Measurements from ENCODE around the gene SFSWAP. TPM values are rescaled to one million over a fixed set of nuclear protein-coding genes. Genes with fewer than 3 reads are reported as not detected.

Gene SFSWAP
- total RNA-seq, 1 donor from 2014 or later = 81.2 TPM

GRCh38 chr12:131690320-131690719 lies 20.6 kb upstream of the SFSWAP start:
- peaks cover 3% of the 10 kb centered on the region for H3K27me3 Mint-ChIP-seq (ENCODE audit: unreplicated experiment)
- H3K9me3 Mint-ChIP-seq (ENCODE audit: unreplicated experiment) = peaks cover 6% of the 10 kb centered on the region
- H3K4me1 Mint-ChIP-seq (ENCODE audit: low read depth, unreplicated experiment) = no peaks in the 10 kb centered on the region
- TF ChIP-seq CTCF (IDR thresholded peaks at IDR 0.05; ENCODE audit: partially characterized antibody, unreplicated experiment) = no peak
- no peak for DNase-seq
- no peaks in the 10 kb centered on the region for H3K36me3 Mint-ChIP-seq (ENCODE audit: unreplicated experiment)
- no peak overlapping the region for H3K4me3 Mint-ChIP-seq (ENCODE audit: unreplicated experiment)
- H3K27ac Mint-ChIP-seq (ENCODE audit: unreplicated experiment) = no peak overlapping the region

GRCh38 chr12:131692431-131692830 lies 18.5 kb upstream of the SFSWAP start:
- H3K9me3 Mint-ChIP-seq (ENCODE audit: unreplicated experiment) = peaks cover 6% of the 10 kb centered on the region
- no peaks in the 10 kb centered on the region for H3K4me1 Mint-ChIP-seq (ENCODE audit: low read depth, unreplicated experiment)
- no peak for TF ChIP-seq CTCF (IDR thresholded peaks at IDR 0.05; ENCODE audit: partially characterized antibody, unreplicated experiment)
- peaks cover 3% of the 10 kb centered on the region for H3K27me3 Mint-ChIP-seq (ENCODE audit: unreplicated experiment)
- H3K27ac Mint-ChIP-seq (ENCODE audit: unreplicated experiment) = no peak overlapping the region
- no peaks in the 10 kb centered on the region for H3K36me3 Mint-ChIP-seq (ENCODE audit: unreplicated experiment)
- no peak overlapping the region for H3K4me3 Mint-ChIP-seq (ENCODE audit: unreplicated experiment)
- no peak for DNase-seq

GRCh38 chr12:131693149-131693548 lies 17.7 kb upstream of the SFSWAP start:
- Mint-ChIP-seq H3K27ac (ENCODE audit: unreplicated experiment) (no peak overlapping the region), H3K27me3 (ENCODE audit: unreplicated experiment) (peaks cover 3% of the 10 kb centered on the region), H3K4me1 (ENCODE audit: low read depth, unreplicated experiment) (no peaks in the 10 kb centered on the region), H3K36me3 (ENCODE audit: unreplicated experiment) (no peaks in the 10 kb centered on the region), H3K9me3 (ENCODE audit: unreplicated experiment) (peaks cover 4% of the 10 kb centered on the region), H3K4me3 (ENCODE audit: unreplicated experiment) (no peak overlapping the region)
- no peak for TF ChIP-seq CTCF (IDR thresholded peaks at IDR 0.05; ENCODE audit: partially characterized antibody, unreplicated experiment)
- no peak for DNase-seq

- H3K9me3 Mint-ChIP-seq (ENCODE audit: unreplicated experiment) = peaks cover 1% of the 10 kb centered on the region
- no peak overlapping the region for H3K27ac Mint-ChIP-seq (ENCODE audit: unreplicated experiment)
- no peaks in the 10 kb centered on the region for H3K4me1 Mint-ChIP-seq (ENCODE audit: low read depth, unreplicated experiment)
- no peak for TF ChIP-seq CTCF (IDR thresholded peaks at IDR 0.05; ENCODE audit: partially characterized antibody, unreplicated experiment)
- peaks cover 2% of the 10 kb centered on the region for H3K27me3 Mint-ChIP-seq (ENCODE audit: unreplicated experiment)
- H3K36me3 Mint-ChIP-seq (ENCODE audit: unreplicated experiment) = no peaks in the 10 kb centered on the region
- no peak for DNase-seq
- H3K4me3 Mint-ChIP-seq (ENCODE audit: unreplicated experiment) = no peak overlapping the region
Observed at GRCh38 chr12:131694116-131694838, 16.6 kb upstream of the SFSWAP start.

GRCh38 chr12:131695968-131696367 lies 14.9 kb upstream of the SFSWAP start:
- peaks cover 3% of the 10 kb centered on the region for H3K9me3 Mint-ChIP-seq (ENCODE audit: unreplicated experiment)
- H3K27me3 Mint-ChIP-seq (ENCODE audit: unreplicated experiment) = peaks cover 2% of the 10 kb centered on the region
- no peaks in the 10 kb centered on the region for H3K36me3 Mint-ChIP-seq (ENCODE audit: unreplicated experiment)
- DNase-seq = no peak
- no peak overlapping the region for H3K4me3 Mint-ChIP-seq (ENCODE audit: unreplicated experiment)
- no peak for TF ChIP-seq CTCF (IDR thresholded peaks at IDR 0.05; ENCODE audit: partially characterized antibody, unreplicated experiment)
- H3K27ac Mint-ChIP-seq (ENCODE audit: unreplicated experiment) = no peak overlapping the region
- no peaks in the 10 kb centered on the region for H3K4me1 Mint-ChIP-seq (ENCODE audit: low read depth, unreplicated experiment)

Data from glutamatergic neuron (in vitro differentiated cells).